HG02759 (cell line): ENCODE data around the gene STX18.
"Not testable (repeated sequence)": the region's sequence is repeated elsewhere in the genome, so short reads cannot be mapped to it uniquely, and the experiment has no call there.

Experiments used
- ATAC-seq: cut with Tn5 transposase; IDR thresholded peaks from one replicate; pipeline ENCODE4 v1.9.1; 2021; ENCODE audit warnings: mild to moderate bottlenecking, moderate library complexity; ENCODE audit not compliant: unreplicated experiment

STX18 gene

GRCh38 chr4:4541661-4542570, at the start of gene STX18:
Gene STX18 (minus strand): TSS chr4:4542048. CDS start chr4:4541964, 84 bp downstream.
- peak; percentile 88 for ATAC-seq

GRCh38 chr4:4591071-4591470, 49.2 kb upstream of the STX18 start:
- no peak for ATAC-seq

DNA sequence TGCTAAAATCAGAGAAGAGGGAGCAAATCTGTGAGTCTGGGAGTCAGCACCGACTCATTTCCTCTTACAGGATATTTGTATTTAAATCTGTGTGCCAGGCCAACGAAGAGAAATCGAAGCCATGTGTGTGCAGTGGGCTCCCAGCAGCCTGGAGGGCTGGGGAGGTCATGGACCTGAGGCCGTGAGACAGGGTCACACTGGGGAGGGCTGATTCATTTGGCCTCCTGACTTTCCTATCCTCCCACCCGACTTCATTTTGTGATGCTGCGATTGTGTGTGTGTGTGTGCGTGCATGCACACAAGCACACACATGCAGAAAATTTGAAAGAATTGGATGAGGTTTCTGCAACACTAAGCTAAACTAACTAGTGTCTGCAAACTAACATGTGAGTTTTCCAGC, 48.7 kb upstream of the STX18 start:
- ATAC-seq: no peak

- ATAC-seq: no peak
These were observed 43.3 kb upstream of the STX18 start for GRCh38 chr4:4585012-4585670.

DNA sequence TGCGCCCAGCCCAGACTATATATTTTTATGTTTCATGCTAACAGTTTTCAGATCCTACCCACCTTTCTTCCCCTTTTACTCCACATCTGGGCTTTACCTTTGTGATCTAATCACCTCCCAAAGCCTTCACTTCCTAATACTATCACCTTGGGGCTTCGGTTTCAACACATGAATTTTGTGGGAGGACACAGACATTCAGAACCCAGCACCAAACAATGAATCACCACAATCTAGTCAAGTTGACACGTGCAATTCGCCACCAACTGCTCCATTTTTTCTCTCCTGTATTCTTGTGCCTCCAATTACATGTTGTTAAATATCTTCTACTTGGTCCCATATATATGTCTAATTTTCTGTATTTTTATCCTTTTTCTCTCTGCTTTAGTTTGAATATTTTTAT, 41.8 kb upstream of the STX18 start:
- no peak for ATAC-seq

DNA sequence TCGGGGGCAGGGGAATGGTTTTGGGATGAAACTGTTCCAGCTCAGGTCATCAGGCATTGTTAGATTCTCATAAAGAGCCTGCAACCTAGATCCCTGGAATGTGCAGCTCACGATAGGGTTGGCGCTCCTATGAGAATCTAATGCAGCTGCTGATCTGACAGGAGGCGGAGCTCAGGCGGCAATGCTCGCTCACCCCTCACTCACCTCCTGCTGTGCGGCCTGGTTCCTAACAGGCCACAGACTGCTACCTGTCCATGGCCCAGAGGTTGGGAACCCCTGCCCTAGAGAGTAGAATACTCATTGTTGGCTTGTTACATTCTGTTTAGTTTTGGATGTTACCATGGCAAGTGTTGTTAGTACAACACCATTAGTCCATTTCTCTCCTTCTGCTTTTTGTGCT, 40.8 kb upstream of the STX18 start:
- no peak for ATAC-seq

- ATAC-seq: no peak
These were observed 38.6 kb upstream of the STX18 start for GRCh38 chr4:4580494-4580893.

DNA sequence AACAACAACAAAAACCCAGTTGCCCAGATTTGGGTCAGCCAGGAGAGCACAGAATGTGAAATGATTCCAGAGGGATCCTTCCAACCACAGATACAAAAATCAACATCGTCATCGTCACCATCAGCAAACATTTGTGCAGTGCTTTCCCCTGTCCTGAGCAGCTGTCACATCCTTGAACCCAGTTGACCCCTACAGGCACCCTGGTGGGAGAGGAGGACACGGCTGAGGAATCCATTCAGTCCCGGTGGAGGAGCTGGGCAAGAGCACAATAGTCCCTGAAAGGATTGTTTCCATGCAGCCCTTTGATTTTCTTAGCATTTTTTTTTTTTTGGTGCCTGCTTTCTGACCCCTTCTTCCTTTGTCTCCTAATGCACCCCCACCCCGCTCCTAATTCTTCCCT, 37.1 kb upstream of the STX18 start:
- no peak for ATAC-seq

DNA sequence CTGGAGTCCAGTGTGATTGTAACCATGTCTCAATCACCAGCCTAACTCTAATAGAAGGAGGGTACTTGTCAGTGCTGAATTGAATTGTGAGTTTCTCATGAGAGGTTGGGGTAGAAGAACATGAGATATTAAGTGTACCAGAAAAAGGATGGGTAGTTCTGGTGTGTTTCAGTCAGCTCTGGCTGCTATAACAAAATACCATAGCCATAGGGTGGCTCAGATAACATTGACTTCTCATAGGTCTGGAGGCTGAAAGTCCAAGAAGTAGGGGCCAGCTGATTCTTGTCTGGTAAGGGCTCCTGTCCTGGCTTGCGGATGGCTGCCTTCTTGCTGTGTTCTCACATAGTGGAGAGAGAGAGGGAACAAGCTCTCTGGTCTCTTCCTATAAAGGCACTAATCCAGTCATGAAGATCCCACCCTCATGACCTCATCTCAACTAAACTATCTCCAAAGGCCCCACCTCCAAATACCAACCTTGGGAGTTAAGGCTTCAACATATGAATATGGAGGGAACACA, 35.6 kb upstream of the STX18 start:
- no peak for ATAC-seq

- peak; percentile 94 for ATAC-seq
These were observed 33.7 kb upstream of the STX18 start for GRCh38 chr4:4575284-4576211.

DNA sequence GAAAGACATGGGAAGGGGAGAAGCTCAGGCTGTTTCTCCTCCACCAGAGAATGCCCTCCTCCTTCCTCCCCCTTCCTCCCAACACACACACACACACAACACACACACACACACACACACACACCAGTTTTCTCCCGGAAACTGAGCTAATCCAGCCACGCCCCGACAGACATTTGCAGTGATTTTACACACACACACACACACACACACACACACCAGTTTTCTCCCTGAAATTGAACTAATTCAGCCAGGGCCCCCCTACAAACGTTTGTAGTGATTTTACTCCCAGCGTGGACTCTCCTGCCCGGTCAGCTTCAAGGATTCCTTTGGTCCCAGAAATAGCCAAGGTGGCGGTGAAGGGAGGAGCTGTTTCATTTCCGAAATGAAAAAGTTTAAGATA, 32.9 kb upstream of the STX18 start:
- ATAC-seq: no peak

DNA sequence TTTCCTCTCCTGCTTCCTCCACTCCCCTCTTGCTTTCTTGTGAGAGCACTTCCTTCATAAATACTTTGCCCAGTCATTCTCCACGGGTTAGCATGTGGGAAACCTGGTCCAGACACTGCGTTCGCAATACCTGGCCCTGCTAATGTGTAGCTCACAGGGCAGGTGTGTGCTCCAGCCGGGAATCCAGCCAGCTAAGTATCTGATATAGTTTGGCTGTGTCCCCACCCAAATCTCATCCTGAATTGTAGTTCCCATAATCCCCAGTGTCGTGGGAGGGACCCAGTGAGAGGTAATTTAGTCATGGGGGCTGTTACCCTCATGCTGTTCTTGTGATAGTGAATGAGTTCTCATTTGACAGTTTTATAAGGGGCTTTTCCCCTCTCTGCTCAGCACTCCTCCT, 32.2 kb upstream of the STX18 start:
- no peak for ATAC-seq

GRCh38 chr4:4572821-4573220, 31.0 kb upstream of the STX18 start:
- ATAC-seq: no peak

DNA sequence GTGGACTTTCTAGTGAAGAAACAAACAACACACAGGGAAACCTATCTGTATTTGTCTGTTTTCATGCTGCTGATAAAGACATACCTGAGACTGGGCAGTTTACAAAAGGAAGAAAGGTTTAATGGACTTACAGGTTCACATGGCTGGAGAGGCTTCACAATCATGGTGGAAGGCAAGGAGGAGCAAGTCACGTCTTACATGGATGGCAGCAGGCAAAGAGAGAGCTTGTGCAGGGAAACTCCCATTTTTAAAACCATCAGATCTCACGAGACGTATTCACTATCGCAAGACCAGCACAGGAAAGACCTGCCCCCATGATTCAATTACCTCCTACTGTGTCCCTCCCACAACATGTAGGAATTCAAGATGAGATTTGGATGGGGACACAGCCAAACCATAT, 28.0 kb upstream of the STX18 start:
- not testable (repeated sequence) for ATAC-seq

DNA sequence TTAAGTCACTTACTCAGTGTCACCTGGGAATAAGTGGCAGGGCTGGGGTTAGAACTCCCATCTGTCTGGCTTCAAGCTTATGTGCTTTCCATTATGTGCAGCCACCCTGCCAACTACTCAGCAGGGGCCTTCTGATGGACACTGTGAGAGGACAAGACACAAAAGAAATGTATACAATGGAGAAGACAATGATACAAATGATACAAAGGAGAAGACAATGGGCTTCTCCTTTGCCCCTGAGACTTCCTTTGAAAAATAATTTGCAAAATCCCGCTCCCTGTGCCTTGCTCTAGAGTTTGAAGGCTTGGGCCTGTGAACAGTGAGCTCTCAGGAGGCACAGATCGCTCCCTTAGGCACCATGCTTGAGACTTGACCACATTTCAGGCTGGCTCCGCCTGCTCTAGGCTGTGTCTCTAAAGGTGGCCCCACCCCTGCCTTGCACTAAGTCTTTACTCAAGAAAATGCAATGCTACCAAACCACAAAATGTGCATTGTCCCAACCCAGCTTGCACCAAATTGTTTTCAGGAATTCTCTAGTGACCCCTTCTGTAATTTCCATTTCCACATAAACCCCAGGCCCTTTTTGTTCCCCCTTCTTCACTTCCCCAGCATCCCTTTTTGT, 27.1 kb upstream of the STX18 start:
- no peak for ATAC-seq

DNA sequence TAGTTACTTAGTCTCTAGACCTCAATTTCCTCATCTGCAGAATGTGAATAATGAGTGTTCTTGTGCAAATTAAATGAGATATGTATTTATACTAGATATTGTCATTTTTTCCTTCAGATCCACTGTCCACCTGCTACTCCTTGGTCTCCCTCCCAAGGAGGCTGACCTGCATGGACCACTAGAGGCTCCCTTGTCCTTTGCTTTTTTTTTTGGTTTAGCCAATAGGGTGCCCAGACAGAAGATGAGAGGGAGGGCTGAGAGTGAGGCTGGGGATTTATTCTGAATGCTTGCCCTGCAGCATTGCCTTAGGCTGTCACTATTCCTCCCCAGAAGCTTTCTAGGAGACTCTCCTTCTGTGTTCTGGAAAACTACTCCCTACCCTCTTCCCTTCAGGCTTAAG, 24.5 kb upstream of the STX18 start:
- ATAC-seq: not testable (repeated sequence)

DNA sequence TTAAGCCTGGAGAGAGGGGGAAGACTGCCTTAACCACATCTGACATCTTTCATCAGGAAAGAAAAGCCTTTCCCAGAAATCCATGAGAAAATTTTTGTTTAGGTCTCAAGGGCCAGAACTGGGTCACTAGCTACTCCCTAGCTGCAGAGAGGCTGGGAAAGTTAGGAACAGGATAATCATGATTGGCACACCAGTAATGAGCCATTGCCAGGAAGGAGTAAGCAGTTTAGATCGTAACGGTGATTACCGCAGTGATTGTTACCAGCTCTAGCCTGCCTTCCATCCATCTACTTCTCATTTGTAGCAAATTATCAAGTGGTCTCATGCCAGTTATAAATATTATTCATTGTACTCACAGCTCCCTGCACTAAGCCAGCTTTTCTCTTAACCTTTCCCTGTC, 22.7 kb upstream of the STX18 start:
- ATAC-seq: no peak

DNA sequence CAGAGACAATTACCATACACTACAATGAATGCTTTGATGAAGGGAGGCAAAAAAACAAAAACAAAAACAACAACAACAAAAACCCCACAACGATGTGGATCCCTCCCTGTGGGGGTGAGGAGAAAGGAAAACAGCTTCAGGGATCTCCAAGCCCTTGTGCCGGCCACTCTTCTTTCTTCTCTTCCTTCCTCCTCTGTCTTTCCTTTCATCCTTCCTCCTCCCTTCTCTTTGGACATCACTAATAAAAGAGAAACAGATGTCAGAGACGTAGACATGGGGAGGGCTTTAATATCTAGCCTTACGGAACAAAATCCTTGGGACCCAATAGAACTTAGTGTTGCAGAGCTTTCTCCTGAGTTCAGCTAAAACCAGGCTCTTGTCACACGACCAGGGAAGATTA, 18.8 kb upstream of the STX18 start:
- ATAC-seq: no peak

GRCh38 chr4:4560136-4560535, 18.3 kb upstream of the STX18 start:
- no peak for ATAC-seq

- no peak for ATAC-seq
These were observed 17.7 kb upstream of the STX18 start for GRCh38 chr4:4559596-4559995.

DNA sequence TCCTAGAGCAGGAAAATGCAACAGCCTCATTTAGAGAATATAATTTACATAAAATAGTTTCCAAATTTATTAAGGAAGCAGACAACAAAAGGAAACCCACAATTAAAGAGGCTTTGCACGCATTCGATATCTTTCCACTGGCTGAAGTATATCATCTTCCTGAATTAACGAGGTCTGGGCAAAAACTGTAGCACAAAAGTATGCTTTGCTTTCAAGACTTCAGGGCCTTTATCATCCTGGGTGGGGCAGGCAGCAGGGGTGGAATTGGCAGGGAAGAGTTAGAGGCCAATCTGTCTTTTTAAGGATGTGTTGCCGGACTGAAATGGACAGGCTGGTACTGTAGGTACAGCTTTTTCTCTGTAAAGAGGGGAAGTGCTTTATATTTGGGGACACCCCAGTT, 17.0 kb upstream of the STX18 start:
- ATAC-seq: no peak
